Parietal lobe (tissue), 2 donors: ENCODE results near the gene SYNE1. TPM values are rescaled to one million over a fixed set of nuclear protein-coding genes. Genes with fewer than 3 reads are reported as not detected.

Experiments used
- small RNA-seq: library from RNA; depleted of rRNA; stranded (forward); fragments of <200 nt; gene quantifications from one replicate; pipeline ENCODE3, GENCODE V24; 2014; ENCODE audit warnings: low replicate concordance
- total RNA-seq: library from RNA; depleted of rRNA; stranded (reverse); fragments of >200 nt; gene quantifications from one replicate; pipeline ENCODE4 v1.2.3, GENCODE V29; 2014

Gene SYNE1, protein sequence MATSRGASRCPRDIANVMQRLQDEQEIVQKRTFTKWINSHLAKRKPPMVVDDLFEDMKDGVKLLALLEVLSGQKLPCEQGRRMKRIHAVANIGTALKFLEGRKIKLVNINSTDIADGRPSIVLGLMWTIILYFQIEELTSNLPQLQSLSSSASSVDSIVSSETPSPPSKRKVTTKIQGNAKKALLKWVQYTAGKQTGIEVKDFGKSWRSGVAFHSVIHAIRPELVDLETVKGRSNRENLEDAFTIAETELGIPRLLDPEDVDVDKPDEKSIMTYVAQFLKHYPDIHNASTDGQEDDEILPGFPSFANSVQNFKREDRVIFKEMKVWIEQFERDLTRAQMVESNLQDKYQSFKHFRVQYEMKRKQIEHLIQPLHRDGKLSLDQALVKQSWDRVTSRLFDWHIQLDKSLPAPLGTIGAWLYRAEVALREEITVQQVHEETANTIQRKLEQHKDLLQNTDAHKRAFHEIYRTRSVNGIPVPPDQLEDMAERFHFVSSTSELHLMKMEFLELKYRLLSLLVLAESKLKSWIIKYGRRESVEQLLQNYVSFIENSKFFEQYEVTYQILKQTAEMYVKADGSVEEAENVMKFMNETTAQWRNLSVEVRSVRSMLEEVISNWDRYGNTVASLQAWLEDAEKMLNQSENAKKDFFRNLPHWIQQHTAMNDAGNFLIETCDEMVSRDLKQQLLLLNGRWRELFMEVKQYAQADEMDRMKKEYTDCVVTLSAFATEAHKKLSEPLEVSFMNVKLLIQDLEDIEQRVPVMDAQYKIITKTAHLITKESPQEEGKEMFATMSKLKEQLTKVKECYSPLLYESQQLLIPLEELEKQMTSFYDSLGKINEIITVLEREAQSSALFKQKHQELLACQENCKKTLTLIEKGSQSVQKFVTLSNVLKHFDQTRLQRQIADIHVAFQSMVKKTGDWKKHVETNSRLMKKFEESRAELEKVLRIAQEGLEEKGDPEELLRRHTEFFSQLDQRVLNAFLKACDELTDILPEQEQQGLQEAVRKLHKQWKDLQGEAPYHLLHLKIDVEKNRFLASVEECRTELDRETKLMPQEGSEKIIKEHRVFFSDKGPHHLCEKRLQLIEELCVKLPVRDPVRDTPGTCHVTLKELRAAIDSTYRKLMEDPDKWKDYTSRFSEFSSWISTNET (N-terminal part only)
- total RNA-seq, result 488 TPM

DNA sequence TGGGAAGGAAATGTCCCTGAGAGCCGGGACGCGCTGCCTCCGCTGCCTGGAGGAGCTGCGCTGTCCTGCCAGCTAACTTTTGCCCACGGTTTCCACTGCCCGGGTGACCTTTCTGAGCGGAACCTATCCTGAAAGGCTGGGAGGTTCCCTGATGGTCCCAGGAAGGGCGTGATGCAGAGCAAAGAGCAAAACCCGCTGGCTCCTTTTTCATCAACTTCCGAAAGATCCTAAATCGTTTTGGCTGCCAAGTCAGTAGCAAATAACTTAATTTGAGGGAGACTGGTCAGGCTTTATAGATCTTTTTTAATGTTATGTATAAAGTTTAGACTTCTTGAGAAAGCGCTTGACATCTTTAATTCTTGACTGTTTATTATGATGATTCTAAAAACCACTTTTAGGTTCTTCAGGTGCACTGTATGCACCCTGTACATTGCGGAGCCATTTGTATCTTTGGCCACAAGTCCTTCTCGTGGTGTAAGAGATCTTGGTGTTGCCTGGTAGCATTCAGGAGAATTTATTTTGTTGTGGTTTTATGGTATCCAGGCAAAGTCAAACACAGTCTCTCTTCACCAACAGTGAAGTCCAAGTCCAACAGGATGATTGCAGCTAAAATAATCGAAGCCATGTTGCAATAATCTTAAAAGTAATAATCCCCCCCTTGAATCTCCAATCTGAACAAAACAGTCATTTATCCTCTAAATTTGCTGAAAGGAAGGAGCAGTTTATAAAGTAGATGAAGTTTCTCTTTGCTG is at the start of gene SYNE1:
TSS of gene SYNE1 (minus strand) at position 67 of the 752 bp plus-strand sequence. CDS start 9,031 bp downstream, outside the sequence.

Small RNA genes within 50 kb of the gene (small RNA-seq; reads per million reads assigned to genes)
- gene RNA5SP223, result not detected

Other genes starting within 250 kb of the SYNE1 start
- gene MYCT1, start 60.5 kb upstream of the SYNE1 start, total RNA-seq, result 2.2 TPM
- 3.1 TPM for gene VIP, start 113.4 kb upstream of the SYNE1 start, total RNA-seq